Heart right ventricle (tissue), 16 donors: ENCODE measurements around the gene VPS9D1. TPM values are rescaled to one million over a fixed set of nuclear protein-coding genes. Genes with fewer than 3 reads are reported as not detected.

Experiments used
- ATAC-seq, 8 donors: fragments of 200-7000 bp; cut with Tn5 transposase; one replicate each; pipeline ENCODE4 v1.9.1; 2020; ENCODE audit warnings: mild to moderate bottlenecking in 8 of 8, moderate library complexity in 8 of 8, moderate number of reproducible peaks in 1 of 8
- DNase-seq, 2 donors: peaks; one replicate each; pipeline ENCODE4 v3.0.0-alpha.2; 2020
- H3K27ac ChIP-seq, 10 donors: fragments of 200-600 bp; sonication (generic) in 2 of 10; one replicate each; pipeline versions ENCODE4 v1.5.0 to v1.8.0; 2020 to 2022; ENCODE audit warnings: mild to moderate bottlenecking in 3 of 10
- H3K27me3 ChIP-seq, 7 donors: fragments of 200-600 bp; one replicate each; pipeline ENCODE4 v1.8.0; 2021 to 2022; ENCODE audit warnings: mild to moderate bottlenecking in 2 of 7
- H3K36me3 ChIP-seq, 9 donors: fragments of 200-600 bp; sonication (generic) in 1 of 9; one replicate each; pipeline versions ENCODE4 v1.5.0 to v1.8.0; 2020 to 2022; ENCODE audit warnings: mild to moderate bottlenecking in 2 of 9
- H3K4me1 ChIP-seq, 9 donors: fragments of 200-600 bp; sonication (generic) in 1 of 9; one replicate each; pipeline versions ENCODE4 v1.5.0 to v1.8.0; 2020 to 2022; ENCODE audit warnings: mild to moderate bottlenecking in 4 of 9
- H3K4me3 ChIP-seq, 10 donors: fragments of 200-600 bp; sonication (generic) in 2 of 10; one replicate each; pipeline versions ENCODE4 v1.5.0 to v1.8.0; 2020 to 2022; ENCODE audit warnings: mild to moderate bottlenecking in 7 of 10, moderate library complexity in 2 of 10
- H3K9me3 ChIP-seq, 11 donors: fragments of 200-600 bp in 10 of 11; sonication (generic) in 2 of 11; one replicate each; pipeline versions ENCODE4 v1.5.0 to v1.8.0; 2013 to 2022; ENCODE audit warnings: mild to moderate bottlenecking in 2 of 11, control low read depth in 1 of 11, moderate library complexity in 1 of 11
- CTCF ChIP-seq, 9 donors: fragments of 200-600 bp; sonication (generic) in 2 of 9; IDR thresholded peaks; one replicate each; pipeline versions ENCODE4 v1.5.0 to v1.8.0; 2021 to 2022; ENCODE audit warnings: antibody characterized with exemption in 9 of 9, mild to moderate bottlenecking in 5 of 9, moderate library complexity in 1 of 9
- WGBS, 2 donors: extraction: QIAGEN DNeasy Blood & Tissue Kit; methylation state at CpG; one replicate each; pipeline ENCODE4 v1.1.7; 2013; ENCODE audit warnings: inconsistent platforms in 1 of 2; 5-methylcytosine and 5-hydroxymethylcytosine counted together
- intact Hi-C, 10 donors: fragments of 100-400 bp; cut with DNase I; formaldehyde crosslinking; loops; one replicate each; pipeline versions ENCODE4 v1.11.1 to v1.14.2; 2022
- long read RNA-seq, 3 donors: library from polyadenylated mRNA; unstranded; transcript quantifications; one replicate each; pipeline ENCODE4 v2.0.0, GENCODE V29; 2020 to 2021
- polyA plus RNA-seq, 2 donors: library from polyadenylated mRNA; stranded (reverse); fragments of 200-250 nt; gene quantifications; one replicate each; pipeline ENCODE4 v1.2.3, GENCODE V29; 2013
- total RNA-seq, 10 donors: library from RNA; stranded (reverse); fragmentation: NEBNext Ultra II Directional in 3 of 10; extraction: Animal tissue kit (Norgen Biotek cat#: 25700) in 3 of 10; gene quantifications; one replicate each; pipeline versions ENCODE4 v1.2.1 to v1.2.4, GENCODE V29; 2021 to 2023
- donor health status: Arrhythmogenic right ventricular cardiomyopathy.
- donor health status: ischemic (EF 13 %, LVEDD 7.1; RV severe dilation, severe dysfunction).
- donor health status: healthy with polysubstance abuse.
- donor health status: DM: no; HTN: yes; CAD: no.
- donor health status: DM: no; HTN: no; CAD: no.
- donor health status: ischemic (EF 25% LVEDD 6.9; RV normal size, moderate dysfunction).
- donor health status: ischemic (EF 25% LVEDD 5.7; RV mildly dilated, moderate dysfunction).
- donor health status: healthy.
- donor health status: DM: yes; HTN: yes; CAD: no.
- donor health status: Ischemic cardiomyopathy.
- donor health status: ischemic (EF 35%, LVEDD 5.7; RV mildly dilated, moderate dysfunction).
- donor health status: nonischemic (EF 11% LVEDD 7.7; RV severe dilation, severe dysfunction).
- donor health status: DM: yes; HTN: yes; CAD: no.
- donor health status: PGD.
- donor health status: ischemic (EF 29% LVEDD 5.4; RV normal size, mild dysfunction).
- donor health status: nonischemic (EF 23%, LVEDD 6.1; RV moderate dilation, normal function).

The VPS9D1 gene
- total RNA-seq (10 to 100 TPM in 9 of 10 donors, 1 to 10 TPM in 1; 9.3 to 15.6 (median 11.8) TPM), polyA plus RNA-seq (10 to 100 TPM in 1 of 2 donors, 1 to 10 TPM in 1; 7.0 to 41.0 TPM)
- long read RNA-seq, donor 1, partial matches to known transcripts, result 8 of 12 reads
- long read RNA-seq, donor 1, other reads (novel, unspliced or antisense), result 4 of 12 reads
- long read RNA-seq, donor 2, partial matches to known transcripts, result 10 of 18 reads
- long read RNA-seq, donor 2, other reads (novel, unspliced or antisense), result 6 of 18 reads
- long read RNA-seq, donor 3, result 0 reads

GRCh38 chr16:89720813-89721545 lies at the start of gene VPS9D1, which contains the start of gene ZNF276:
VPS9D1 (minus strand) TSS chr16:89720898; CDS start chr16:89720861, 37 bp downstream.
ZNF276 (plus strand) TSS chr16:89721537; CDS start chr16:89721641, 104 bp downstream.
- intact Hi-C loops, result loop anchor here in 4 of 10 donors (1.0 to 5.0 kb wide), 4 partner anchors 20 to 159 kb away; partner anchors contain the start of genes SPATA2L (in 2 of the 4) and RPL13 (in 1 of the 4)
- peaks cover 0 to 40% (median 12%) of the 10 kb centered on the region in 9 donors for H3K36me3 ChIP-seq
- ATAC-seq (peak; percentile 68 to 89 (median 81)), DNase-seq (peak; percentile 88)
- H3K4me1 ChIP-seq, result peaks cover 26 to 61% (median 39%) of the 10 kb centered on the region in 9 donors
- H3K9me3 ChIP-seq, result no peaks in the 10 kb centered on the region
- 0% methylated on average over 87 to 103 of the region's 103 CpGs for WGBS, 2 donors
- peak within 1 kb of the TSS; percentile 62 to 99 (median 90) for H3K4me3 ChIP-seq
- peak within 1 kb of the TSS; percentile 89 to 100 (median 98) for H3K27ac ChIP-seq
- no peak for TF ChIP-seq CTCF (IDR thresholded peaks at IDR 0.05)
- H3K27me3 ChIP-seq, result no peaks in the 10 kb centered on the region

- Histone ChIP-seq H3K27me3 (no peaks in the 10 kb centered on the region), H3K27ac (no peak overlapping the region), H3K4me1 (peaks cover 0 to 2% (median 0%) of the 10 kb centered on the region in 9 donors), H3K4me3 (no peak overlapping the region), H3K36me3 (peaks cover 0 to 50% (median 0%) of the 10 kb centered on the region in 9 donors), H3K9me3 (no peaks in the 10 kb centered on the region)
- no peak for ATAC-seq
- intact Hi-C loops, result no loop called here
- no peak for DNase-seq
- 95 to 97% methylated on average over 16 of the region's 16 CpGs for WGBS, 2 donors
- no peak for TF ChIP-seq CTCF (IDR thresholded peaks at IDR 0.05)
Observed at GRCh38 chr16:89770367-89770766, 49.7 kb upstream of the VPS9D1 start.

- Histone ChIP-seq H3K4me3 (peak overlapping the region in 1 of 10 donors; percentile 46), H3K27ac (peak overlapping the region in 2 of 10 donors; percentile 35 to 87)
Observed at GRCh38 chr16:89765292-89765830, 44.7 kb upstream of the VPS9D1 start.

More at GRCh38 chr16:89765292-89765830, 44.7 kb upstream of the VPS9D1 start:
- no peaks in the 10 kb centered on the region for H3K27me3 ChIP-seq
- intact Hi-C loops, result loop anchor here in 1 of 10 donors (2.0 kb wide), 1 partner anchor 335 kb away; no protein-coding TSS in a partner anchor
- no peak for TF ChIP-seq CTCF (IDR thresholded peaks at IDR 0.05)
- 82 to 85% methylated on average over 10 of the region's 10 CpGs for WGBS, 2 donors
- H3K36me3 ChIP-seq, result peaks cover 0 to 25% (median 0%) of the 10 kb centered on the region in 9 donors
- DNase-seq, result no peak
- H3K9me3 ChIP-seq, result no peaks in the 10 kb centered on the region
- peak in 1 of 8 donors; percentile 31 for ATAC-seq
- peaks cover 0 to 34% (median 0%) of the 10 kb centered on the region in 9 donors for H3K4me1 ChIP-seq
